ENCODE data around the gene SAP30BP. TPM values are rescaled to one million over a fixed set of nuclear protein-coding genes. Genes with fewer than 3 reads are reported as not detected.

The SAP30BP gene
- total and polyA plus RNA-seq, 2 of the 13 experiments (the other 11 are each of a cell fraction or from before 2014, with no cell fraction given): 67.7 to 99.4 TPM

GRCh38 chr17:75743625-75744206 lies 76.6 kb downstream of the SAP30BP start:
- WGBS (ENCODE audit: low lambda C conversion rate): 78% methylated on average over 5 of the region's 25 CpGs
- DNase-seq (ENCODE audit: low spot score) (no peak), FAIRE-seq (no peak), ATAC-seq (no peak)
- ChIA-PET CTCF (ENCODE audit: low intra/inter-chr PET ratio, low total read pairs) (no interaction called here), POLR2A (no interaction called here)
- peaks cover 0 to 4% of the 10 kb centered on the region in 2 experiments; a peak in 2 of 5 replicates for H3K27me3 ChIP-seq (ENCODE audit: control insufficient read depth in 1 of 2, insufficient read depth in 2 of 2, low read length in 2 of 2)
- no peak overlapping the region for H3K4me2 ChIP-seq (ENCODE audit: low read depth, low read length)
- H3K9me3 ChIP-seq (ENCODE audit: low read length): no peaks in the 10 kb centered on the region
- H3K4me1 ChIP-seq (ENCODE audit: insufficient read depth, low read length): peaks cover 21% of the 10 kb centered on the region
- H2AFZ ChIP-seq (ENCODE audit: low read length): no peak overlapping the region
- TF ChIP-seq, protein P1, sequence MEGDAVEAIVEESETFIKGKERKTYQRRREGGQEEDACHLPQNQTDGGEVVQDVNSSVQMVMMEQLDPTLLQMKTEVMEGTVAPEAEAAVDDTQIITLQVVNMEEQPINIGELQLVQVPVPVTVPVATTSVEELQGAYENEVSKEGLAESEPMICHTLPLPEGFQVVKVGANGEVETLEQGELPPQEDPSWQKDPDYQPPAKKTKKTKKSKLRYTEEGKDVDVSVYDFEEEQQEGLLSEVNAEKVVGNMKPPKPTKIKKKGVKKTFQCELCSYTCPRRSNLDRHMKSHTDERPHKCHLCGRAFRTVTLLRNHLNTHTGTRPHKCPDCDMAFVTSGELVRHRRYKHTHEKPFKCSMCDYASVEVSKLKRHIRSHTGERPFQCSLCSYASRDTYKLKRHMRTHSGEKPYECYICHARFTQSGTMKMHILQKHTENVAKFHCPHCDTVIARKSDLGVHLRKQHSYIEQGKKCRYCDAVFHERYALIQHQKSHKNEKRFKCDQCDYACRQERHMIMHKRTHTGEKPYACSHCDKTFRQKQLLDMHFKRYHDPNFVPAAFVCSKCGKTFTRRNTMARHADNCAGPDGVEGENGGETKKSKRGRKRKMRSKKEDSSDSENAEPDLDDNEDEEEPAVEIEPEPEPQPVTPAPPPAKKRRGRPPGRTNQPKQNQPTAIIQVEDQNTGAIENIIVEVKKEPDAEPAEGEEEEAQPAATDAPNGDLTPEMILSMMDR (CRISPR knock-in tag; IDR thresholded peaks at IDR 0.05): 0 out of 2 replicates have a peak, but pooled peaks have one; percentile 8
- TF ChIP-seq BATF2 (CRISPR knock-in tag; IDR thresholded peaks at IDR 0.05): no peak
- TF ChIP-seq HNRNPL (IDR thresholded peaks at IDR 0.05; ENCODE audit: low read depth, low read length): peak; percentile 62; the same call in 1 of the 2 replicates
- H4K20me1 ChIP-seq (ENCODE audit: insufficient read depth, low read length): no peaks in the 10 kb centered on the region
- in situ Hi-C loops (cut with HindIII; ENCODE audit: extremely low pct_ligation_motif_present, low pct_unique_long_range_greater_than_20kb): no loop called here
- no peak overlapping the region for H3K9ac ChIP-seq (ENCODE audit: insufficient read depth, low read depth, low read length)
- BruUV-seq (replicated peaks): no TSS peak
- intact Hi-C loops (cut with micrococcal nuclease; ENCODE audit: unreplicated experiment): no loop called here
- no peaks in the 10 kb centered on the region for H3K36me3 ChIP-seq (replicated peaks in 1 of 2; ENCODE audit: control insufficient read depth in 1 of 2, insufficient read depth in 2 of 2, low read length in 2 of 2)
- H3K79me2 ChIP-seq (ENCODE audit: insufficient read depth, low read length): no peaks in the 10 kb centered on the region
- no peak overlapping the region for H3K27ac ChIP-seq (ENCODE audit: extremely low read length, insufficient read depth, low read length)
- no peak overlapping the region for H3K4me3 ChIP-seq (replicated peaks in 1 of 3; ENCODE audit: insufficient read depth in 1 of 3, low read depth in 2 of 3, low read length in 3 of 3)

DNA sequence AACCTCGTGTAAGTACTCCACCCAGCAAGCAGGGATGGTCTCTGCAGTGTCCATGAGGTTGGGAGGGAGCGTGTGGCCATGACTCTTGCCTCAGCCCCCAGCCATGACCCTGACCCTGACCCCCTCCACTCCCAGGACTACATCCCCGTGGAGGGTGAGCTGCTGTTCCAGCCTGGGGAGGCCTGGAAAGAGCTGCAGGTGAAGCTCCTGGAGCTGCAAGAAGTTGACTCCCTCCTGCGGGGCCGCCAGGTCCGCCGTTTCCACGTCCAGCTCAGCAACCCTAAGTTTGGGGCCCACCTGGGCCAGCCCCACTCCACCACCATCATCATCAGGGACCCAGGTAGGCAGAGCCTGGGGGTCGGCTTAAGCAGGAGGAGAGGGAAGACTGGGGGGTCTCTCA lies 81.6 kb downstream of the SAP30BP start:
- ATAC-seq (no peak), DNase-seq (ENCODE audit: low spot score) (no peak), FAIRE-seq (no peak)
- BruUV-seq (replicated peaks): no TSS peak
- POLR2A ChIA-PET: interaction anchor here (1.2 to 2.4 kb wide), 5 partner anchors 11 to 138 kb away, joined by 3 to 20 read pairs (median 8); partner anchors contain the start of gene SMIM5
- Histone ChIP-seq H3K4me3 (replicated peaks in 1 of 3; ENCODE audit: insufficient read depth in 1 of 3, low read depth in 2 of 3, low read length in 3 of 3) (no peak overlapping the region), H3K9me3 (ENCODE audit: low read length) (no peaks in the 10 kb centered on the region), H3K4me2 (ENCODE audit: low read depth, low read length) (no peak overlapping the region), H4K20me1 (ENCODE audit: insufficient read depth, low read length) (no peaks in the 10 kb centered on the region), H3K36me3 (replicated peaks in 1 of 2; ENCODE audit: control insufficient read depth in 1 of 2, insufficient read depth in 2 of 2, low read length in 2 of 2) (no peaks in the 10 kb centered on the region), H2AFZ (ENCODE audit: low read length) (no peak overlapping the region), H3K27me3 (ENCODE audit: control insufficient read depth in 1 of 2, insufficient read depth in 2 of 2, low read length in 2 of 2) (no peaks in the 10 kb centered on the region), H3K27ac (ENCODE audit: extremely low read length, insufficient read depth, low read length) (no peak overlapping the region), H3K4me1 (ENCODE audit: insufficient read depth, low read length) (peaks cover 36% of the 10 kb centered on the region), H3K79me2 (ENCODE audit: insufficient read depth, low read length) (no peaks in the 10 kb centered on the region), H3K9ac (ENCODE audit: insufficient read depth, low read depth, low read length) (no peak overlapping the region)
- WGBS (ENCODE audit: low lambda C conversion rate): 26% methylated on average over 4 of the region's 9 CpGs
- in situ Hi-C loops (cut with HindIII; ENCODE audit: extremely low pct_ligation_motif_present, low pct_unique_long_range_greater_than_20kb) (no loop called here), intact Hi-C loops (cut with micrococcal nuclease; ENCODE audit: unreplicated experiment) (loop anchor here (1.0 kb wide), 1 partner anchor 115 kb away; the partner anchor contains the start of gene SMIM5)
- CTCF ChIA-PET (ENCODE audit: low intra/inter-chr PET ratio, low total read pairs): interaction anchor here (1.7 to 6.3 kb wide), 3 partner anchors 74 to 148 kb away, joined by 6 to 102 read pairs (median 43); partner anchors contain the start of gene SMIM5
- no peak for TF ChIP-seq KAT7 (CRISPR knock-in tag; IDR thresholded peaks at IDR 0.05; ENCODE audit: borderline replicate concordance)
- TF ChIP-seq ZEB1 (IDR thresholded peaks at IDR 0.05; ENCODE audit: insufficient replicate concordance, low read depth): no peak
- TF ChIP-seq SNAPC5 (CRISPR knock-in tag; IDR thresholded peaks at IDR 0.05; ENCODE audit: borderline replicate concordance): no peak
- no peak for TF ChIP-seq ZNF333 (CRISPR knock-in tag; IDR thresholded peaks at IDR 0.05; ENCODE audit: borderline replicate concordance)
- peak; percentile 28; the same call in 1 of the 2 replicates for TF ChIP-seq RARA (CRISPR knock-in tag; IDR thresholded peaks at IDR 0.05)
- no peak for TF ChIP-seq HCFC1 (IDR thresholded peaks at IDR 0.05; ENCODE audit: low read depth, low read length)
- no peak for TF ChIP-seq HMGXB4 (CRISPR knock-in tag; IDR thresholded peaks at IDR 0.05; ENCODE audit: borderline replicate concordance in 1 of 2, low read depth in 1 of 2)
